GM19324 (cell line): ENCODE data around the gene PLCB1.
"Not testable (repeated sequence)": the region's sequence is repeated elsewhere in the genome, so short reads cannot be mapped to it uniquely, and the experiment has no call there.

Experiments
- ATAC-seq: cut with Tn5 transposase; IDR thresholded peaks from one replicate; pipeline ENCODE4 v1.9.1; 2021; ENCODE audit warnings: mild to moderate bottlenecking, moderate library complexity; ENCODE audit not compliant: unreplicated experiment, low FRiP score

PLCB1 gene

GRCh38 chr20:8131598-8132483, at the start of gene PLCB1:
Gene PLCB1 (plus strand): TSS chr20:8132266. CDS start chr20:8132652, 386 bp downstream.
- peak; percentile 75 for ATAC-seq

GRCh38 chr20:8082989-8083388, 49.1 kb upstream of the PLCB1 start:
- ATAC-seq: no peak

- ATAC-seq: no peak
Observed at GRCh38 chr20:8089668-8090067, 42.4 kb upstream of the PLCB1 start.

GRCh38 chr20:8094415-8094818, 37.6 kb upstream of the PLCB1 start:
- no peak for ATAC-seq

- ATAC-seq: no peak
Observed at GRCh38 chr20:8094850-8095249, 37.2 kb upstream of the PLCB1 start.

GRCh38 chr20:8095648-8096572, 36.2 kb upstream of the PLCB1 start:
- no peak for ATAC-seq

GRCh38 chr20:8097307-8097706, 34.8 kb upstream of the PLCB1 start:
- no peak for ATAC-seq

- ATAC-seq: no peak
Observed at GRCh38 chr20:8104252-8104651, 27.8 kb upstream of the PLCB1 start.

- ATAC-seq: not testable (repeated sequence)
Observed at GRCh38 chr20:8114612-8115011, 17.5 kb upstream of the PLCB1 start.

- ATAC-seq: no peak
Observed at GRCh38 chr20:8115436-8115835, 16.6 kb upstream of the PLCB1 start.

- ATAC-seq: no peak
Observed at GRCh38 chr20:8116067-8116811, 15.8 kb upstream of the PLCB1 start.

GRCh38 chr20:8117636-8118035, 14.4 kb upstream of the PLCB1 start:
- no peak for ATAC-seq

- ATAC-seq: no peak
Observed at GRCh38 chr20:8118039-8118438, 14.0 kb upstream of the PLCB1 start.

GRCh38 chr20:8118760-8119159, 13.3 kb upstream of the PLCB1 start:
- no peak for ATAC-seq

- ATAC-seq: no peak
Observed at GRCh38 chr20:8121666-8122065, 10.4 kb upstream of the PLCB1 start.

- ATAC-seq: no peak
Observed at GRCh38 chr20:8124639-8125038, 7.4 kb upstream of the PLCB1 start.

- no peak for ATAC-seq
Observed at GRCh38 chr20:8126181-8126580, 5.9 kb upstream of the PLCB1 start.

- no peak for ATAC-seq
Observed at GRCh38 chr20:8126841-8127378, 5.2 kb upstream of the PLCB1 start.

GRCh38 chr20:8127553-8128255, 4.4 kb upstream of the PLCB1 start:
- ATAC-seq: peak; percentile 48
